ENCODE measurements around the gene FOXO3.

- no peak for TF ChIP-seq CTCF (IDR thresholded peaks at IDR 0.05)
- no peak for TF ChIP-seq EZH2 (IDR thresholded peaks at IDR 0.05)
- TF ChIP-seq EZH2phosphoT487 (IDR thresholded peaks at IDR 0.05), result no peak
These were observed 79.4 kb downstream of the FOXO3 start for GRCh38 chr6:108640104-108640503.

Data from neural progenitor cell (in vitro differentiated cells).